Inflammatory macrophage (primary cell): ENCODE measurements around the gene INPP4B.

ENCODE experiments used
- DNase-seq, 2 donors: peaks; one replicate each; pipeline ENCODE4 v3.0.0-alpha.2; 2020 to 2022

The INPP4B gene

GRCh38 chr4:142065086-142065647, 780.9 kb downstream of the INPP4B start:
- no peak for DNase-seq

GRCh38 chr4:142064181-142064580, 781.9 kb downstream of the INPP4B start:
- DNase-seq, result no peak

DNA sequence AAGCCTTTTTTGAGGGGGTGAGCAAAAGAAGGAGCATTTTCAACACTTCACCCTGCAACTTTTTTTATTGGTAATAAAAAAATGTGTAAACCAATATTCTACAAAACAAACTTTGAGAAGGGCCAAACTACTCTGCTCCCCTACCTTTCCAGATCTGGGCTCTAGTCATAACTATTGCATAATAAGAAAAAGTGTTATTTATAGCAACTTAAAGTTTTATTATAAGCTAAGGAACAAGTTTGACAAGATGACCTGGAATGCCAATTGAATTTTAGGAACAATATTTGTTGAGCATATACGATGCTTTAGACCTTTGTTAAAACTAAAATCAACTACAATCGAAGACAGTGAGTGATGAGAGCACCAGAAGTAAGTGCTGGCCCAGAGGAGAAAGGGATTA, 800.1 kb downstream of the INPP4B start:
- no peak for DNase-seq

- DNase-seq, result no peak
Observed at GRCh38 chr4:142044271-142044670, 801.8 kb downstream of the INPP4B start.

GRCh38 chr4:142043509-142043908, 802.6 kb downstream of the INPP4B start:
- DNase-seq, result no peak

DNA sequence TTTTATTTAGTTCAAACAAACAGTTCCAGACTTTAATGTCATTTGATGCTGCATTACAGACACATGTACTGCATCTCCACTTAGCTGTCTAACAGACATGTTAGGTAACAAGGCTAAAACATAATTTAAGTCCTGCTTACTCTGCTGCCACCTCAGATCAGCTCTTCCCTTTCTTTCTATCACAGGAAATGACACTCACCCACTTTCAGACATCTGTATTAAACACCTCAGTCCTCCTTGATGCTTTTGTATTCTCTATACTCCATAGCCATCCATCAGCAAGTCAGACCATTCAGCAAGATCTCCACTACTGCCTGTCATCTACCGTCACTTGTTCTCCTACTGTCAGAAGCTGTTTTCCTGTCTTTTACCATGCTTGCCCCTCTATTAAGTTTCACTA, 804.3 kb downstream of the INPP4B start:
- DNase-seq, result no peak

DNA sequence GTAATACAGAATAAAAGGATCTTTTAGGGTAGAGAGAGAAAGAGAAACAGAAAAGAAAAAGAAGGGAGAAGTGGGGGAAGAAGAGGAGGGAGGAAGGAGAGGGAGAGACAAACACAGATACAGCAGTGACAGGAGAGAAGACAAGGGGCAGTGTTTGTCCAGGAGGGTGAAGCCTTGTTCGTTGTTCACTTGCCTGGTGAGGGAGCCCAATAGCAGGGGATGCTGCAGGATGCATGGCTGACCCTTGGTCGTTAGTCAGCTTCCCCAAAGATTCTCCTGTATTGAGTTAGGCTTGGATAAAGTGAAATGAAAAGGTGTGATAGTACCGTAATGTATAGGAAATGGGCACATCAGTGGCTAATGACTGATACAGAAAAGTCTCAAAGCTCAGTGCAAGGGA, 806.1 kb downstream of the INPP4B start:
- no peak for DNase-seq

DNA sequence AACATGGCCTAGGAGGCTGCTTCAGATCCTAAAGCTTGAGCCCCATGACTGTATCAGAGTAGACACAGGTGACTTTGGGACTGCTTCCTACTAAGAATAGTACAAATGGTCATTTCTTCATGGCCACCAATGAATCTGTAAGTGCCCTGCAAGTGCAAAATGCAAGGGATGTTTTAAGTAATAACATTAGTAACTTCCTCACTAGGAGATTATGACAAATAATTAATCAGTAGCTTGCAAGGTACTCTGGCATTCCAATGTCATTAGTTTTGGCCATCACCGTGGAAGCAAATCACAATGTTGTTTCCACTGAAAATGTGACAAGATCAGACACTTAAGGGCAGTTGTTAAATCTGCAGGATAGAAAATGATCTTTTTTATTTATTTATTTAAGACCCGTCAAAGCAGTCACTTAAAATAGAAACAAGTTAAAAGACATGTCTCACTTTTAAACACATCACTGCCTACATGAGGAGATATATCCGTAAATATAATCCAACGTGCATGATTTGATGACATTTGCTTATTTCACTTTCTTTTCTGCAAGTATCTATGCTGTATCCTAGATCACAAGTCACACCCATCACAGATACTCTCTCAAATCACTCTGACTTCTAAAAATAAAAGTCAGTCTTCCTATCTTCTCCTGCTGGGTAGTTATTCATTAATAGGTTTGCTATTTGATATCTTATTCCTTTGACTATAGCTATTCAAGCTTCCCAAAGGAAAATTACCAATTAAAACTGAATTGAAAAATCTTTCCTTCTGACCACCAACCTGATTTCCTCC, 809.1 kb downstream of the INPP4B start:
- DNase-seq, result no peak

DNA sequence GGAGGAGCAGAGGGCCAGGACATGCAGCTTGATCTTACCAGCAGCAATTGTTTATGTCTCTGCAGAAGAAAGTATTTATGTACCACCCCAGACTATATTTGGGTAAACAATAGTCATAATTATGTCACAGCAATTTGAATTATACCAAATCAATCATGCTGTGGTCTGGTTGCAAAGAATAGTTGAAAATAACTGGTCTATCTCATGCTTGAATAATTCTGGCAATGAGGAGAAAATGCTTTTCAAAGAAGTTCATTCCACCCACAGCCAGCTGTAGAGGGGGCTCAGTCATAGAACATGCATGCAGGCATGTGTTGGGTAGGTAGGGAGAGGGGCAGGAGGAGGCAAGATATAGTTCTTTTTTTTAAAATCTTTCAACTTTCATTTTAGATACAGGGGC, 810.5 kb downstream of the INPP4B start:
- no peak for DNase-seq

DNA sequence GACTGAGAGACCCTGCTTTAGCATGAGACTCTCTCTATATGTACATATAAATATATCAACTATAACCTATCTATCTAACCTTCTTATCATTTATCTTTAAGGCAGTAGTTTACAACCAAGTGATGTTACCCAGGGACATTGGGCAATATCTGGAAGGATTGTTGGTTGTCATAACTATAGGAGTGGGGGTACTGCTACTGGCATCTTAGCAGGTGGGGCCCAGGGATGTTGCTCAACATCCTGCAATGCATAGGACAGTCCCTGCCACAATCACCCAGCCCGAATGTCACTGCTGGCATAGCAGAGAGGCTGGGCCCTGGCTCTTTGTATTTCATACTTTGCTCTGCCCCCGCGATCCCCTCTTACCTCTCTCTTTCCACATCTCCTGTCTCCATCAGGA, 812.0 kb downstream of the INPP4B start:
- no peak for DNase-seq

DNA sequence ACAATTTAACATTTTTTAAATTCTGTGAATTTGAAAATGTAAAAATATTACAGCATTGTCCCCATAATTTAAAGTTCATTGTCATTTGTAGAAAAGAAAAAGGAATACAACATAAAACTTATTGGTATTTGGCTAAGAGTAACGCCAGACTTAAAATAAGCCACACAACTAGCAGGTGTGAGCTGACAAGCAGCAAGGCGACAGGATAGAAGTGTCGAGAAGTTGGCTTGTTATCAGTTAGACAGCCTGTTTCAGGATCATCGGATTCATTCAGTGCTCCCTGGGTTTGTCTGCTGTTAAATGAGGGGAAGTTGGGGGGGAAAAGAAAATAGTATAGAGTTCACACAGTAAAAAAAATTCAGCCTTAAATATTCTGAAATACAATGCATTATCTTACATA, 816.1 kb downstream of the INPP4B start:
- no peak for DNase-seq

GRCh38 chr4:142021761-142022160, 824.3 kb downstream of the INPP4B start:
- no peak for DNase-seq

DNA sequence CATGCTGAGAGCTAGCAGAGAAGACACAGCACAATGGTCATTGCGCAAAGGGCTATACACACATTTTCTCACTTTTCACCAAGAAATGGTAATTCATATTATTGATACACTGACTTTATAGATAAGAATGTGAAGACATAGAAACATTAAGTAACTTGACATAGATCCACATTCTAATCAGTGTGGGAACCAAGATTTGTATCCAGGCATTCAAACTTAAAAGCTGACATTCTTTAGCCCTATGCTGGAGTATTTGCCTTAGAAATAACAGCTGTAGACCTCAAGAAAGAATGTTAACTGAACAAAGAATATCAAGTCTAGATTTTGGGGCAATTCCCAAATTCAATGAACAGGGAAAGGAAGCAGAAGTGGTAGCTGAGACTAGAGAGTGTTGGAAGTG, 824.9 kb downstream of the INPP4B start:
- no peak for DNase-seq

DNA sequence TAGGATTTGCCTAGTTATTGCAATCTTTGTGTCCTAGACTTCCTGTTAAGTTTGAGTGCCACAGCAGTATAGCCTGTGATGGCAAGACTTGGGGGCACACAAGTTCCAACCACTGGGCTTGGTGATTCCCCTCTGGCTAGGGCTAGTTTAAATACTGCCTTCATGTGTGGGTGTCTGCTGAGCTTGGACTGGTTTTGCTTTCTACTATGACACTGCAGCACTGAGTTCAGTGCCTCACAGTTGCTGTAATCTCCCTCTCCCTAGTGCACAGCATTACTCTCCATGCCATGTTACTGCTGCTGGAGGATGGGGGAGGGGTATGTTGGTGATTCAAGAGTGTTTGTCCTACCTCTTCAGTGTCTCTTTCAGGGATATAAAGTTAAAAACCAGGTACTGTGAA, 830.1 kb downstream of the INPP4B start:
- no peak for DNase-seq

DNA sequence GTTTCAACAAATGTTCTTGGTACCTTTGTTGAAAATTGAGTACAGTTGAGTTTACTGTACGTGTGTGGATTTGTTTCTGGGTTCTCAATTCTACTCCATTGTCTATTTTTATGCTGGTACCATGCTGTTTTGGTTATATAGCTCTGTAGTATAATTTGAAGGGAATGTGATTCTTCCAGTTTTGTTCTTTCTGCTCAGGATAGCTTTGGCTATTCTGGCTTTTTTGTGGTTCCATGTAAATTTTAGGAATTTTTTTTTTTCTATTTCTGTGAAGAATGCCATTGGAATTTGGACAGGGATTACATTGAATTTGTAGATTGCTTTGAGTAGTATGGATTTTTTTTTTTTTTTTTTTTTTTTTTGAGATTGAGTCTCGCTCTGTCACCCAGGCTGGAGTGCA, 836.4 kb downstream of the INPP4B start:
- no peak for DNase-seq

DNA sequence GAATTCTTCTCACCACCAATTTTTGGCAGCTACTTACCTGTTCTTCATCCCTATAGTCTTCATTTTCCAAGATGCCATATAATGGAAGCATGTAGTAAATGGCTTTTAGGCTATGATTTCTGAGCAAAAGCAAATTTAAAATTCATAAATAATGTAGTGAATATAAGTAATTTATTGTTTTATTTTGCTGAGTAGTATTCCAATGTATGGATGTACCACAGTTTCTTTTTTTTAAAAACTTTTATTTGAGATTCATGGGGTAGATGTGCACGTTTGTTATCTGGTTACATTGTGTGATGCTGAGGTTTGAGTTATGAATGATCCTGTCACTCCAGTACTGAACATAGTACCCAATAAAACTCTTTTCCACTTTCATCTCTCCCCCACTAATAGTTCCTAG, 840.6 kb downstream of the INPP4B start:
- DNase-seq, result no peak

DNA sequence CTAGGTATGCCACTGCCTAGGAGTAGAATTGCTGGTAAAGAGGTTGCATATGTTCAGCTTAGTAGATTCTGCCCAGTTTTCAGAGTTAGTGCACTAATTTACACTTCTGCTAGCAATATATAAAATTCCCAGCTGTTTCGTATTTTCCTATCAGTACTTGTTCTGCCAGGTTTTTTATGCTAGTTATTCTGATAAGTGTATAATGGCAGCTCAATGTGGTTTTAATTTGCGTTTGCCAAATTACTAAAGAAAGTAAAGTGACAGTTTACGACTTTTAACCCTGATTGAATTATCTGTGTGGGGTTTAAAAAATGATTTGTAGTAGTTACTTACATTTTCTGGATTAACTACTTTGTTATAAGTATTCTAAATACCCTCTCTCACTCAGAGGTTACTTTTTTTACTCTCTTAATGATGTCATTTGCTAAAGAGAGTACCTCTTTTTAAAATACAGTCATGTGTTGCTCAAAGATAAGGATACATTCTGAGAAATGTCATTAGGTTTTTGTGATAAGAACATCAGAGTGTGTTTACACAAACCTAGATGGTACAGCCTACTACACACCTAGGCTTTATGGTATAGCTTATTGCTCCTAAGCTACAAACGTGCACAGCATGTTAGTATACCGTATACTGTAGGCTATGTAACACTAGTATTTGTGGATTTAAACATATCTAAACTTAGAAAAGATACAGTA, 846.5 kb downstream of the INPP4B start:
- no peak for DNase-seq

DNA sequence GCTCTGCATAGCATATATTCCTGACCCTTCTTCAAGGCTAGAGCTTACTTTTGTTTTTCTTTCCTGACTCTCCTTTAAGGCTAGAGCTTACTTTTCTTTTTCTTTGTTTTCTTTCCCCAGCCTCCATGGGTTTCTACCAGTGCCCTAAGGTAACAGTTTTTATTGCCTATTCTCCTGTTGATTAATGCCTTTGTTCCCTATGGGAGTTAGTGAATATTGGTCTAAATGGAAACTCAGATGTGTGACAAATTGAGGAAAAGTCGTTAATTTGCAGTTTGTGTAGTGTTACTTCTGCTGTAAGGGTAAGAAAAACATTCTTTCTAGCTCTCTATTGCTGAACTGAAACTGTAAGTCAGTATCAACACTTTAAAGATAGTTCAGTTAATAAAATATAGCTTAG, 851.0 kb downstream of the INPP4B start:
- DNase-seq, result no peak

- no peak for DNase-seq
Observed at GRCh38 chr4:141977433-141977832, 868.7 kb downstream of the INPP4B start.
